SJSA1 (cell line): Measurements from ENCODE around the gene SCFD2. TPM values are rescaled to one million over a fixed set of nuclear protein-coding genes. Genes with fewer than 3 reads are reported as not detected.
"Not testable (repeated sequence)": the region's sequence is repeated elsewhere in the genome, so short reads cannot be mapped to it uniquely, and the experiment has no call there.

Source experiments
- DNase-seq, 2 experiments: peaks; one replicate each; pipeline ENCODE4 v3.0.0-alpha.2; 2015 to 2020; ENCODE audit warnings: low spot score in 2 of 2, low read depth in 1 of 2
- H3K27ac ChIP-seq: fragments of 250-450 bp; sonication (Bioruptor Pico); 2 replicates; pipeline ENCODE4 v1.5.1; 2020; ENCODE audit warnings: mild to moderate bottlenecking, moderate library complexity
- H3K27me3 ChIP-seq: fragments of 250-450 bp; sonication (Bioruptor Pico); replicated peaks from 2 replicates; pipeline ENCODE4 v1.5.1; 2020; ENCODE audit warnings: mild to moderate bottlenecking, moderate library complexity
- H3K36me3 ChIP-seq: fragments of 250-450 bp; sonication (Bioruptor Pico); 2 replicates; pipeline ENCODE4 v1.5.1; 2020; ENCODE audit warnings: mild to moderate bottlenecking
- H3K4me1 ChIP-seq: fragments of 250-450 bp; sonication (Bioruptor Pico); replicated peaks from 2 replicates; pipeline ENCODE4 v1.6.1; 2021; ENCODE audit warnings: mild to moderate bottlenecking
- H3K4me3 ChIP-seq: fragments of 250-450 bp; sonication (Bioruptor Pico); 2 replicates; pipeline ENCODE4 v1.5.1; 2020; ENCODE audit warnings: mild to moderate bottlenecking
- H3K9me3 ChIP-seq: fragments of 250-450 bp; sonication (Bioruptor Pico); replicated peaks from 2 replicates; pipeline ENCODE4 v1.5.1; 2020; ENCODE audit warnings: mild to moderate bottlenecking
- total RNA-seq: library from RNA; depleted of rRNA; stranded (reverse); fragments of >200 nt; shearing (Covaris generic); gene quantifications from 2 replicates; pipeline ENCODE4 v1.2.3, GENCODE V29; 2014

Gene SCFD2
- total RNA-seq, 1 experiment from 2014 or later = 18.5 TPM

GRCh38 chr4:53152467-53152866 is 213.4 kb downstream of the SCFD2 start:
- H3K27ac ChIP-seq = no peak overlapping the region
- H3K4me1 ChIP-seq = no peaks in the 10 kb centered on the region
- H3K27me3 ChIP-seq = no peaks in the 10 kb centered on the region
- no peaks in the 10 kb centered on the region for H3K36me3 ChIP-seq
- H3K9me3 ChIP-seq = no peaks in the 10 kb centered on the region
- no peak overlapping the region for H3K4me3 ChIP-seq
- DNase-seq = no peak

DNA sequence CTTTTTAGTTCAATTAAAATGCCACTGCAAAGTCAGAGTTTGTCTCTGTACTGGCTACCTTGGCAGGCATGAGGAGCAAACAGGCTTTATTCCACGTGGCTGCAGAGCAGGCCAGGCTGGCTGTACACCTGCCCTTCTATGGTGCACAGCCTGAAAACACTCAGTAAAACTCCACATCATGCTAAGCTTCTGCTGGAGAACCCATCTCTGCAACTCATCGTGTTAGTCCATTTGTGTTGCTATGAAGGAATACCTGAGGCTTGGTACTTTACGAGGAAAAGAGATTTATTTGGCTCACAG is 214.4 kb downstream of the SCFD2 start:
- Histone ChIP-seq H3K4me1 (no peaks in the 10 kb centered on the region), H3K9me3 (no peaks in the 10 kb centered on the region), H3K36me3 (no peaks in the 10 kb centered on the region), H3K27ac (no peak overlapping the region), H3K27me3 (no peaks in the 10 kb centered on the region), H3K4me3 (no peak overlapping the region)
- no peak for DNase-seq

- H3K27ac ChIP-seq = no peak overlapping the region
- DNase-seq = no peak
These were observed 215.0 kb downstream of the SCFD2 start for GRCh38 chr4:53150631-53151488.

DNA sequence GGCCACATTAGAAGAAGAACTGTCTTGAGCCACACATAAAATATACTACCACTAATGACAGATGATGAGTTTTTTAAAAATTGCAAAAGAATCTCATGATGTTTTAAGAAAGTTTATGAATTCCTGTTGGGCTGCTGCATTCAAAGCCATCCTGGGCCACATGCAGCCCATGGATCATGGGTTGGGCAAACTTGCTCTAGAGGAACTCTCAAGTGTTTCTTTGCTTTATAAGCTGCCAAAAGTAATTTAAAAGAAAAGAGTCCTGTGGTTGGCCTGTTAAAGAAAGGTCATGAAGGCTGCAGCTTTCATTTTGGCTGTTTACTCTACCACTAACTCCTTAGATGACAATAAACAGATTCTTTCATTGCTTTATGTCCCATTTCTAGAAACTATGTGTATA is 218.2 kb downstream of the SCFD2 start:
- H3K27ac ChIP-seq = no peak overlapping the region
- H3K36me3 ChIP-seq = no peaks in the 10 kb centered on the region
- no peaks in the 10 kb centered on the region for H3K4me1 ChIP-seq
- H3K27me3 ChIP-seq = no peaks in the 10 kb centered on the region
- no peak for DNase-seq
- H3K4me3 ChIP-seq = no peak overlapping the region
- no peaks in the 10 kb centered on the region for H3K9me3 ChIP-seq

More at GRCh38 chr4:53150631-53151488, 215.0 kb downstream of the SCFD2 start:
- no peaks in the 10 kb centered on the region for H3K4me1 ChIP-seq
- H3K9me3 ChIP-seq = no peaks in the 10 kb centered on the region
- no peaks in the 10 kb centered on the region for H3K36me3 ChIP-seq
- H3K4me3 ChIP-seq = no peak overlapping the region
- H3K27me3 ChIP-seq = no peaks in the 10 kb centered on the region

GRCh38 chr4:53147197-53147596 is 218.7 kb downstream of the SCFD2 start:
- Histone ChIP-seq H3K27ac (no peak overlapping the region), H3K27me3 (no peaks in the 10 kb centered on the region), H3K4me1 (no peaks in the 10 kb centered on the region), H3K9me3 (no peaks in the 10 kb centered on the region), H3K36me3 (no peaks in the 10 kb centered on the region), H3K4me3 (no peak overlapping the region)
- no peak for DNase-seq

- DNase-seq = no peak
- no peak overlapping the region for H3K27ac ChIP-seq
- H3K27me3 ChIP-seq = no peaks in the 10 kb centered on the region
- no peaks in the 10 kb centered on the region for H3K36me3 ChIP-seq
- H3K4me1 ChIP-seq = no peaks in the 10 kb centered on the region
- H3K9me3 ChIP-seq = no peaks in the 10 kb centered on the region
- H3K4me3 ChIP-seq = no peak overlapping the region
These were observed 224.6 kb downstream of the SCFD2 start for GRCh38 chr4:53141308-53141707.

- H3K9me3 ChIP-seq, H3K27ac ChIP-seq, H3K4me1 ChIP-seq, H3K27me3 ChIP-seq, DNase-seq, H3K4me3 ChIP-seq, H3K36me3 ChIP-seq: not testable (repeated sequence)
These were observed 226.6 kb downstream of the SCFD2 start for GRCh38 chr4:53139256-53139655.

DNA sequence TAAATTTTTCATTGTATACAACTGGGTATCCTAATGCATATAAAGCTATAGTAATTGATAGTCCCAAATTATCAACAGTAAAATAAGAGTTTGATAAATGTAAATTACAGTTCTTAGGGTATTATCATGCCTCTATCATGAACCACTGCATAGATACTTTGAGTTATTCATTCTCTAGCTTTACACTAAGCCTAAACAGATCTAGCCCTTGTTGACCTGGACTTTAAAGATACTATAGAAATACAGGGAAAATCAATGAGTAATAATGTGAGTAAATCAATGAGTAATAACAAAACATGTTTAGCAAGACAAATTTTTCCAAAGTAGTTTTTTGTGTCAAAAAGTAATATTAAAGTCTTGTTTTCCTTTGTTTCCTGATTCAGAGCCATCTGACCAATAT is 228.4 kb downstream of the SCFD2 start:
- no peak for DNase-seq

DNA sequence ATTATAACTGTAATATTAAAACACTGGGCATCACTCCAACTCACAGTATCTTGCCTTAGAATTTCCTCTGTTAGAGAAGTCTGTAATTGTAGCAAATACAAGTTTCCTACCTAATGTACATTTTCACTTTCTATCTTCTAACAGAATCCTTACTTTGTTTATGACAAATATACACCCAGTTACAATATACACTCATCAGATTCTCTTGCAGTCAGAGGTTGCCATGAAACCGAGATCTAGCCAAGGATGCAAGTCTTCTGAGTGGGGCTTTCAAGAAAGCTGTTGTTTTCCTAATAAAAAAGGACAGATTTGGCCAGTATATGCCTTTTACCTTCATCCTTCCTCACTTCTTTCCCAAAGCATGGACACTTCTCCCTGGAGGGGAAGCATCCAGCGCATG is 228.9 kb downstream of the SCFD2 start:
- no peak overlapping the region for H3K4me3 ChIP-seq
- H3K4me1 ChIP-seq = no peaks in the 10 kb centered on the region
- DNase-seq = no peak
- H3K9me3 ChIP-seq = no peaks in the 10 kb centered on the region
- no peaks in the 10 kb centered on the region for H3K36me3 ChIP-seq
- no peak overlapping the region for H3K27ac ChIP-seq
- H3K27me3 ChIP-seq = no peaks in the 10 kb centered on the region

More for the DNA sequence above, 228.4 kb downstream of the SCFD2 start:
- Histone ChIP-seq H3K9me3 (no peaks in the 10 kb centered on the region), H3K27me3 (no peaks in the 10 kb centered on the region), H3K4me3 (no peak overlapping the region), H3K36me3 (no peaks in the 10 kb centered on the region), H3K4me1 (no peaks in the 10 kb centered on the region), H3K27ac (no peak overlapping the region)

- Histone ChIP-seq H3K9me3 (no peaks in the 10 kb centered on the region), H3K27me3 (no peaks in the 10 kb centered on the region), H3K27ac (no peak overlapping the region), H3K36me3 (no peaks in the 10 kb centered on the region), H3K4me3 (no peak overlapping the region), H3K4me1 (no peaks in the 10 kb centered on the region)
- DNase-seq = no peak
These were observed 233.5 kb downstream of the SCFD2 start for GRCh38 chr4:53132132-53132891.

DNA sequence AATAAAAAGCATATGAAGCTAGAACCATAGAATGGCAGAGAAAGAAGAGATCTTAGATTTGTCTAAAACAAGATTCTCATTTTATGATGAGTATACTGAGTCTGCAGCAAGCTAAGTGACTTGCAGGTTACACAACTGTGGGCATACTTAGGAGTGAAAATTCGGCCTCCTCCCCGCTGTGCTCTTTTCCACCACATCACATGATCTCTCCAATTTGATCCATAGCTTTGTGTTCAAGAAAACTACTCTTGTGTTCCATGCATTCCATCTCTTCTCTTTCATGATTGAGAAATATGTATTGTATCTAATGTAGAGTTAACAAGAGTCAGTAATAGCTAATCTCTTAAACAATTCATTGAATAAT is 234.3 kb downstream of the SCFD2 start:
- Histone ChIP-seq H3K27me3 (no peaks in the 10 kb centered on the region), H3K27ac (no peak overlapping the region), H3K9me3 (no peaks in the 10 kb centered on the region), H3K36me3 (no peaks in the 10 kb centered on the region), H3K4me1 (no peaks in the 10 kb centered on the region), H3K4me3 (no peak overlapping the region)
- no peak for DNase-seq

DNA sequence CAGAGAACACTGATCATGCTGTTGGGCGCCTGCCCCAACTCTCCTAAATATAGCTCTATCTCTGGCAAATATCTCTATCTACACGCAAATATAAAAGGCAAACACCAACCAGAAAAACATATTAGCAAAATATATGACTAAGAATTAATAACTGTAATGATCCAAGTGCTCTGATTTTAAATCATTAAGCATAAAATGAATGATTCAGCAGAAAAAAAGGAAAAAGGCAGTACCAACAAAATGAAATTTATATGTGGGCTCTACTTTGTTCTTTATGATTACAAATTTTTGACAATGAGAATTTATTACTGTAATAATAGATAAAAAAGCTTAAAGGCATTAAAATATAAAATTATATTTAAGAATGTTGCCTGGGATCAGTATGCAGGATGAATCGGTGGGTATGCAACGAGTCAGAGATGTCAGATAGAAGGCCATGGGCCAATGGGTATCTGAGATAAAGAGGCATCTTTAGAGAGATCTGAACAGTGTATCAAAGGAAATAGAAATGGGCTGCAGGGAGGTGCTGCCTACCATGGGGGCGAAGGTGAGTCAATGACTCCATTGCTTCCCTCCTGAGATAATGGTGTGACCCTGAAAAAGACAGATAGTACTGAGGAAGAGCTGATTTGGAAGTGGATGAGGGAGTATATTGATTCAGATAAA is 234.8 kb downstream of the SCFD2 start:
- no peak for DNase-seq
- no peak overlapping the region for H3K27ac ChIP-seq
- no peaks in the 10 kb centered on the region for H3K36me3 ChIP-seq

GRCh38 chr4:53128706-53129357 is 237.0 kb downstream of the SCFD2 start:
- H3K9me3 ChIP-seq = no peaks in the 10 kb centered on the region
- no peaks in the 10 kb centered on the region for H3K4me1 ChIP-seq
- no peaks in the 10 kb centered on the region for H3K36me3 ChIP-seq
- H3K4me3 ChIP-seq = no peak overlapping the region
- DNase-seq = no peak
- H3K27ac ChIP-seq = no peak overlapping the region
- no peaks in the 10 kb centered on the region for H3K27me3 ChIP-seq

More for the DNA sequence above, 234.8 kb downstream of the SCFD2 start:
- H3K4me1 ChIP-seq = no peaks in the 10 kb centered on the region
- no peaks in the 10 kb centered on the region for H3K27me3 ChIP-seq
- no peaks in the 10 kb centered on the region for H3K9me3 ChIP-seq
- H3K4me3 ChIP-seq = no peak overlapping the region

DNA sequence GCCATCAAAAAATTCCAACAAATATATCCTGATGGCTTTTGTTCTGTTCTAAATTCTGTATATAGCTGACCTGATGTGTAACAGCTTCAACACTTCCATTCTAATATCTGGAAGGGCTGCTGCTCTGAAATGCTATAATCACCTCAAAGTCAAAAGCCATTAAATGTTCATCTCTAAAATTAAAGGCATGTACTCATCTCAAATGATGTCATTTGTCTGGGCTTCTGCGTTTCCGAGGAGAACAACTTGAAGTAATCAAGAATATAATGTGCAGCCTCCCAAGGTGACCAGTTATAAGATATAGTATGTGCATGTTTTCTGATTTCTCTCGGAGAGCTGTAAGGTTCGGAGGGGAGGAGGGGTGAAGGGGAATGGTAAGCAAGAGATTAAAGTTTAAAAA is 237.6 kb downstream of the SCFD2 start:
- H3K36me3 ChIP-seq = no peaks in the 10 kb centered on the region
- H3K27ac ChIP-seq = no peak overlapping the region
- H3K4me3 ChIP-seq = no peak overlapping the region
- no peaks in the 10 kb centered on the region for H3K4me1 ChIP-seq
- no peaks in the 10 kb centered on the region for H3K27me3 ChIP-seq
- H3K9me3 ChIP-seq = no peaks in the 10 kb centered on the region
- DNase-seq = no peak
